HG03575 (cell line): ENCODE results near the gene RASA2.
"Not testable (repeated sequence)": the region's sequence is repeated elsewhere in the genome, so short reads cannot be mapped to it uniquely, and the experiment has no call there.

ENCODE experiments used
- ATAC-seq: cut with Tn5 transposase; IDR thresholded peaks from one replicate; pipeline ENCODE4 v1.9.1; 2021; ENCODE audit not compliant: unreplicated experiment, insufficient number of reproducible peaks, low FRiP score; ENCODE audit errors: extremely low read depth

The RASA2 gene

GRCh38 chr3:141525814-141526213 lies 39.0 kb downstream of the RASA2 start:
- no peak for ATAC-seq

DNA sequence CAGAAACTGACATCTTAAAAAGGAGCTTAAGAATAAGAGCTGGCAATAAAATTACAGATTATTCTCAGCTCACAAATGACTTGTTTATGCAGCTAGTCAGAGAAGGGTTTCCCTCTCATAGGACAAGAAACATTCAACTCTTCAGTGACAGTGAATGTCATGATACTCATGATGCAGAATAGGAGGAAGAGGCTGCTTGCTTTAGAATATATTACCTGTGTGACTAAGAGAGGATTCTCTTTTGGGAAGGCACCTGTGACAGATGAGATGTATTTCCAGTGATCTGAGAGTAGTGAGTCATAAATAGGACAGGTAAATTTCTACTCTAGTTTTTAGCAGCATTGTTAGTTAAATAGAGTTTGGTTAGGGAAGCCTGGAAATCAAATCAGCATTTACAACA lies 39.9 kb downstream of the RASA2 start:
- no peak for ATAC-seq

- ATAC-seq, result no peak
Measured at GRCh38 chr3:141528800-141529199, 42.0 kb downstream of the RASA2 start.

- no peak for ATAC-seq
Measured at GRCh38 chr3:141529256-141529655, 42.4 kb downstream of the RASA2 start.

- no peak for ATAC-seq
Measured at GRCh38 chr3:141529717-141530414, 43.0 kb downstream of the RASA2 start.

- ATAC-seq, result no peak
Measured at GRCh38 chr3:141530415-141530768, 43.6 kb downstream of the RASA2 start.

DNA sequence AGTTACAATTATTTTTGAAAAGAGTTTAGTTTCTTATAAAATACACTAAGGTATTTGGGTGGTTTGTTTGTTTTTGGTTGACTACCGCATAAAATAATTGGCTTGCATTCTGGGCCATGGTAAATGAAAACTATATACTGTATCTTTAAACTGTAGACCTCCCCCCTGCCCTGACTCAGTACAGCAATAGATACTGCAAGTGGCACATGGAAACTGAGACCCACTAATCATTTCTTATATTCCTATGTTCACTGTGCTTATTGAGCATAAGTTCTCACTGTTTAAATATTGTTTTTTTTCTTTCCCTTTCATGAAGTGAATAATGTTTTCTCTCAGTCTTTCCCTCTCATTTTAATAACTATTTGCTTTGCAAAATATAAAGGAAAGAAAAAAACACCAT lies 45.8 kb downstream of the RASA2 start:
- no peak for ATAC-seq

GRCh38 chr3:141536017-141536416 lies 49.2 kb downstream of the RASA2 start:
- ATAC-seq, result not testable (repeated sequence)

DNA sequence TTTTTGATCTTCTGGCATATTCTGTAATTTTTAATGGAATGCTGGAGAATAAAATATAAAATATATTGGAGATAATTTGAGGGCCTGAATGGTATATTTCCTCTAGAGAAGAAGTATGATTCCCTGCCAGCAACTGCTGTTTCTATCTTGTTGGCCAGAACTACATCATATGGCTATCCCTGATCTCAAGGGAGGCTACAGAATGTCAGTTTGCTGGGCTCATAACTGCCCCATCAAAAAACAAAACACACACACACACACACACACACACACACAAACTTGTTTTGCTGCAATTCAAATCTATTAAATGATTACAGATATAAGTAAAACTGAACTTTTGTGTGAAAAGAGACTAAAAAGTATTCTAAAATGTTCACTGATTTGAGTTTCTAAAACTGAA lies 51.0 kb downstream of the RASA2 start:
- ATAC-seq, result no peak

DNA sequence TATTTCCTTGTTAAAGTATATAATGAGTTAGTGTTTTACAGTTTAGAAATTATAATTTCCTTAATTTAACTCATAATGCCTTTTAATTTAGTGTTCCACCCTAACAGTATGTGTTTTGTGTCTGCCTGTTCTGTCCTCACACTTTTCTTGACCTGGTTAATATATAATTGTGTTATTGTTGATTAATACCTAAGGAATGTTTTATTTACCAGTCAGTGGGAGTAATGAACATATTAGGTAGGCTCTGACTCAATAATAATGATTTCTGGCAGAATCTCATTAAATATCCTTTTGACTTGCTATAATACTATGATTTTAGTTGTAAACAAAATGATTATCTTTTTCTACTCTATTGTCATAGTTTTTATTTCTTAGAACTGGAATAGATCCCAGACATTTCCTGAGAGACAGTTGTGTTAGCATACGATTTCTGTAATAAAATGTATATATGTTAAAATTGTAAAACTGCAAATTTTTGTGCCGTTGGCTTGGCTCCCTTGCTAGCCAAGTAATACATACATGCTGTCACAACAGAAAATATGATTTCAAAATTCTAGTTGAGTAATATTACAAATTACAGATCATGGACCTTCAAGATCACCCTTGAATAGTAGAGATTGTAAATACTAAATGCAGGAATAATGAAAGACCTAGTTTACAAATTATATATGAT lies 51.9 kb downstream of the RASA2 start:
- no peak for ATAC-seq

- no peak for ATAC-seq
Measured at GRCh38 chr3:141539431-141540187, 52.8 kb downstream of the RASA2 start.

DNA sequence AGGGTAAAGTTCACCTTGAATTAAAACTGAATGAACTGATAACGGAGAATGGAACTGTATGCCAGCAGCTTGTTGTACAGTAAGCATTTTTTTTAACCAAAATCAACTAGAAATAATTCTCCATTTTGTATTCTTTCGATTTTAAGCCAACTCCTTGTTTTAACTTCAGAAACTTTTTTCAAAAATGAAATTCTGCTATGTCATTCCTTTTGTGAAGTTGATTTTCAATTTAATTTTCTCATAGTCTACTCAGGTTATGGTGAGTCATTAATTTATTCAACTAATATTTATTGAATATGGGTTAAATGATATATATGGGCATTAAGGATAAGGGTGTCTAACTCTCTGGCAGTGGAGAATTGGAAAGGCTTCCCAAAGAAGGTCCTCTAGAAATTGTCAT lies 53.7 kb downstream of the RASA2 start:
- no peak for ATAC-seq

GRCh38 chr3:141542202-141542969 lies 55.6 kb downstream of the RASA2 start:
- no peak for ATAC-seq

GRCh38 chr3:141542989-141543388 lies 56.2 kb downstream of the RASA2 start:
- no peak for ATAC-seq

DNA sequence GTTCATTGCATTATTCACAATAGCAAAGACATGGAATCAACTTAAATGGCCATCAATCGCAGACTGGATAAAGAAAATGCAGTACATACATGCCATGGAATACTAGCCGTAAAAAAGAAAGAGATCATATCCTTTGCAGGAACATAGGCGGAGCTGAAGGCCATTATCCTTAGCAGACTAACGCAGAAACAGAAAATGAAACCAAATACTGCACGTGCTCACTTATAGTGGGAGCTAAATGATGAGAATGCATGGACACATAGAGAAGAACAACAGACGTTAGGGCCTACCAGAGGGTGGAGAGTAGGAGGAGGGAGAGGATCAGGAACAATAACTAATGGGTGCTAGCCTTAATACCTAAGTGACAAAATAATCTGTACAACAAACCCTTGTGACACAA lies 57.9 kb downstream of the RASA2 start:
- ATAC-seq, result no peak

- ATAC-seq, result no peak
Measured at GRCh38 chr3:141546081-141546480, 59.3 kb downstream of the RASA2 start.

GRCh38 chr3:141546586-141546985 lies 59.8 kb downstream of the RASA2 start:
- ATAC-seq, result no peak

DNA sequence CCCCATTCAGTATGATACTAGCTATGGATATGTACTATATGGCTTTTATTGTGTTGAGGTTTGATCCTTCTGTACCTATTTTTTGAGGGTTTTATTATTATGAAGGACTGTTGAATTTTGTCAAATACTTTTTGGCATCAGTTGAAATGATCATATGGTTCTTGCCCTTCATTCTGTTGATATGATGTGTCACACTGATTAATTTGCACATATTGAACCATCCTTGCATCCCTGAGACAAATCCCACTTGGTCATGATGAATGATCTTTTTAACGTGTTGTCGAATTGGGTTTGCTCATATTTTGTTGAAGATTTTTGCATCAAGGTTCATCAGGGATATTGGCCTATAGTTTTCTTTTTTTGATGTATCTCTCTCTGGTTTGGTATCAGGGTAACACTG lies 61.0 kb downstream of the RASA2 start:
- ATAC-seq, result no peak

- ATAC-seq, result no peak
Measured at GRCh38 chr3:141550926-141551665, 64.3 kb downstream of the RASA2 start.
